ENCODE results near the gene TNIK. TPM values are rescaled to one million over a fixed set of nuclear protein-coding genes. Genes with fewer than 3 reads are reported as not detected.

TNIK gene
- total RNA-seq, 1 donor from 2014 or later, result 9.3 TPM

GRCh38 chr3:171186817-171187500 lies 273.2 kb downstream of the TNIK start:
- Mint-ChIP-seq H3K9me3 (no peaks in the 10 kb centered on the region), H3K27ac (no peak overlapping the region), H3K27me3 (ENCODE audit: low read depth) (no peaks in the 10 kb centered on the region), H3K4me1 (peaks cover 10% of the 10 kb centered on the region), H3K4me3 (no peak overlapping the region), H3K36me3 (no peaks in the 10 kb centered on the region)
- no peak for DNase-seq (ENCODE audit: low spot score in 2 of 2, unreplicated experiment in 2 of 2)
- TF ChIP-seq, protein P1, sequence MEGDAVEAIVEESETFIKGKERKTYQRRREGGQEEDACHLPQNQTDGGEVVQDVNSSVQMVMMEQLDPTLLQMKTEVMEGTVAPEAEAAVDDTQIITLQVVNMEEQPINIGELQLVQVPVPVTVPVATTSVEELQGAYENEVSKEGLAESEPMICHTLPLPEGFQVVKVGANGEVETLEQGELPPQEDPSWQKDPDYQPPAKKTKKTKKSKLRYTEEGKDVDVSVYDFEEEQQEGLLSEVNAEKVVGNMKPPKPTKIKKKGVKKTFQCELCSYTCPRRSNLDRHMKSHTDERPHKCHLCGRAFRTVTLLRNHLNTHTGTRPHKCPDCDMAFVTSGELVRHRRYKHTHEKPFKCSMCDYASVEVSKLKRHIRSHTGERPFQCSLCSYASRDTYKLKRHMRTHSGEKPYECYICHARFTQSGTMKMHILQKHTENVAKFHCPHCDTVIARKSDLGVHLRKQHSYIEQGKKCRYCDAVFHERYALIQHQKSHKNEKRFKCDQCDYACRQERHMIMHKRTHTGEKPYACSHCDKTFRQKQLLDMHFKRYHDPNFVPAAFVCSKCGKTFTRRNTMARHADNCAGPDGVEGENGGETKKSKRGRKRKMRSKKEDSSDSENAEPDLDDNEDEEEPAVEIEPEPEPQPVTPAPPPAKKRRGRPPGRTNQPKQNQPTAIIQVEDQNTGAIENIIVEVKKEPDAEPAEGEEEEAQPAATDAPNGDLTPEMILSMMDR (IDR thresholded peaks at IDR 0.05; ENCODE audit: unreplicated experiment), result no peak

- H3K4me1 Mint-ChIP-seq, result peaks cover 8% of the 10 kb centered on the region
- no peak for DNase-seq (ENCODE audit: low spot score in 2 of 2, unreplicated experiment in 2 of 2)
- TF ChIP-seq, protein P1 (IDR thresholded peaks at IDR 0.05; ENCODE audit: unreplicated experiment), result no peak
- peaks cover 3% of the 10 kb centered on the region for H3K9me3 Mint-ChIP-seq
- no peak overlapping the region for H3K27ac Mint-ChIP-seq
- H3K4me3 Mint-ChIP-seq, result no peak overlapping the region
- H3K36me3 Mint-ChIP-seq, result no peaks in the 10 kb centered on the region
- no peaks in the 10 kb centered on the region for H3K27me3 Mint-ChIP-seq (ENCODE audit: low read depth)
Measured at GRCh38 chr3:171186383-171186782, 273.8 kb downstream of the TNIK start.

DNA sequence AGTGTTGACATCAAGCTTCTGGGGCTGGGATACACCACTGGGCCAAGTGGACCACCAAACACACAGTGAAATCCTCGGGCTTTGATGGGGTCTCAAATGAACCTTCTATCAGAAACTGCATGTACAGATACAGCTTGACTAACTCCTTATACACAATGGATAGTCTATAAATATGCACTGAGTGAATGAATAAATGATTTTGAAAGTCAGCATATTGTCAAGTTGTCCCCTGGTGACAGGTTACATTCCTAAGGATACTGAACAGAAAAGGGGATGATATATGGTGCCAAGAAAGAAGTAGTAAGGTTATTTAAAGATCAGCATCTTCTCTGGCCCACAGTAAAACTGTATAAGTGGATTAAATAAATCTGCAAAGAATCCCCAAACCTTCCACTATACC lies 274.2 kb downstream of the TNIK start:
- TF ChIP-seq, protein P1 (IDR thresholded peaks at IDR 0.05; ENCODE audit: unreplicated experiment), result no peak
- Mint-ChIP-seq H3K27me3 (ENCODE audit: low read depth) (no peaks in the 10 kb centered on the region), H3K4me3 (no peak overlapping the region), H3K9me3 (peaks cover 5% of the 10 kb centered on the region), H3K36me3 (no peaks in the 10 kb centered on the region), H3K27ac (no peak overlapping the region), H3K4me1 (peaks cover 8% of the 10 kb centered on the region)
- DNase-seq (ENCODE audit: low spot score in 2 of 2, unreplicated experiment in 2 of 2), result no peak

GRCh38 chr3:171184372-171184771 lies 275.8 kb downstream of the TNIK start:
- Mint-ChIP-seq H3K27ac (no peak overlapping the region), H3K9me3 (peaks cover 5% of the 10 kb centered on the region), H3K36me3 (no peaks in the 10 kb centered on the region), H3K4me3 (no peak overlapping the region), H3K4me1 (peaks cover 5% of the 10 kb centered on the region), H3K27me3 (ENCODE audit: low read depth) (no peaks in the 10 kb centered on the region)
- TF ChIP-seq, protein P1 (IDR thresholded peaks at IDR 0.05; ENCODE audit: unreplicated experiment), result no peak
- DNase-seq (ENCODE audit: low spot score in 2 of 2, unreplicated experiment in 2 of 2), result no peak

GRCh38 chr3:171183042-171183441 lies 277.2 kb downstream of the TNIK start:
- peaks cover 5% of the 10 kb centered on the region for H3K9me3 Mint-ChIP-seq
- no peak for DNase-seq (ENCODE audit: low spot score in 2 of 2, unreplicated experiment in 2 of 2)
- peaks cover 5% of the 10 kb centered on the region for H3K4me1 Mint-ChIP-seq
- TF ChIP-seq, protein P1 (IDR thresholded peaks at IDR 0.05; ENCODE audit: unreplicated experiment), result no peak
- H3K36me3 Mint-ChIP-seq, result no peaks in the 10 kb centered on the region
- no peak overlapping the region for H3K27ac Mint-ChIP-seq
- H3K27me3 Mint-ChIP-seq (ENCODE audit: low read depth), result no peaks in the 10 kb centered on the region
- no peak overlapping the region for H3K4me3 Mint-ChIP-seq

Data from mesothelial cell of epicardium (in vitro differentiated cells).